K562 (cell line): Measurements from ENCODE around the gene RUNDC1. TPM values are rescaled to one million over a fixed set of nuclear protein-coding genes. Genes with fewer than 3 reads are reported as not detected.

ENCODE experiments used
- BHLHE40 ChIP-seq: IDR thresholded peaks from 2 replicates; pipeline ENCODE4 v1.6.1; 2011; ENCODE audit warnings: low read length, improper control_type of control experiment
- MAZ ChIP-seq, 2 experiments: fragments of 450-650 bp in 1 of 2; sonication (generic) in 1 of 2; formaldehyde crosslinking; IDR thresholded peaks in 1 of 2; conservative IDR thresholded peaks in 1 of 2; 2 replicates each; pipeline versions ENCODE4 v1.4.0 to v1.5.0; 2020; ENCODE audit warnings: mild to moderate bottlenecking in 1 of 2, missing genetic modification reagents in 1 of 2
- MNT ChIP-seq, 2 experiments: fragments of 450-650 bp; conservative IDR thresholded peaks; 2 replicates each; pipeline ENCODE4 v1.6.1; 2017; ENCODE audit warnings: mild to moderate bottlenecking in 2 of 2, moderate library complexity in 2 of 2
- NR2C1 ChIP-seq, 2 experiments: fragments of 450-650 bp; IDR thresholded peaks; 2 replicates each; pipeline ENCODE4 v1.6.1; 2017; ENCODE audit warnings: mild to moderate bottlenecking in 2 of 2, antibody characterized with exemption in 1 of 2, inconsistent platforms in 1 of 2, missing compliant biosample characterization in 1 of 2, missing genetic modification characterization in 1 of 2
- NR2F6 ChIP-seq: fragments of 450-650 bp; formaldehyde crosslinking; IDR thresholded peaks from 2 replicates; pipeline ENCODE4 v1.4.0; 2020; ENCODE audit warnings: mild to moderate bottlenecking
- RBBP5 ChIP-seq: fragments of 200-600 bp; sonication (generic); IDR thresholded peaks from 2 replicates; pipeline ENCODE4 v1.6.1; 2012; ENCODE audit warnings: borderline replicate concordance, mild to moderate bottlenecking, low read length, control low read depth, inconsistent platforms; ENCODE audit not compliant: insufficient read depth, poor library complexity, severe bottlenecking
- RBFOX2 ChIP-seq: fragments of 200-400 bp; formaldehyde crosslinking; IDR thresholded peaks from 2 replicates; pipeline ENCODE4 v1.6.1; 2017; ENCODE audit warnings: low read depth, mild to moderate bottlenecking, low read length, moderate library complexity
- SOX6 ChIP-seq: fragments of 450-650 bp; IDR thresholded peaks from 2 replicates; pipeline ENCODE4 v1.6.1; 2014; ENCODE audit warnings: mild to moderate bottlenecking
- TARDBP ChIP-seq: fragments of 450-650 bp; IDR thresholded peaks from 2 replicates; pipeline ENCODE4 v1.6.1; 2016
- polyA plus RNA-seq, 8 experiments: library from polyadenylated mRNA; depleted of rRNA in 4 of 8; stranded (reverse) in 5 of 8; unstranded in 3 of 8; fragments of >200 nt; fragmentation: Nextera tagmentation in 2 of 8; fragmentation: Illumina TruSeq in 1 of 8; extraction: Ambion mirVana in 2 of 8; extraction: Trizol in 1 of 8; gene quantifications; 2 replicates each; pipeline versions ENCODE4 v1.2.1 to v1.2.3, GENCODE V29; 2011 to 2014; ENCODE audit warnings: inconsistent platforms in 1 of 8, missing spikeins in 1 of 8
- total RNA-seq, 7 experiments: library from RNA; depleted of rRNA in 6 of 7; stranded (reverse); fragments of >200 nt in 6 of 7; fragmentation: Illumina TruSeq in 2 of 7; extraction: Trizol in 2 of 7; gene quantifications; 2 replicates each; pipeline versions ENCODE4 v1.2.1 to v1.2.3, GENCODE V29; 2011 to 2021; ENCODE audit warnings: low replicate concordance in 1 of 7
- TF ChIP-seq, protein P1 (sequence below), 2 experiments: fragments of 450-650 bp; IDR thresholded peaks; 2 replicates each; pipeline ENCODE4 v1.6.1; 2016; ENCODE audit warnings: mild to moderate bottlenecking in 2 of 2, borderline replicate concordance in 1 of 2, low read depth in 1 of 2, moderate library complexity in 1 of 2
- TF ChIP-seq, protein P2 (sequence below): fragments of 450-650 bp; formaldehyde crosslinking; IDR thresholded peaks from 2 replicates; pipeline ENCODE4 v1.4.0; 2020; ENCODE audit warnings: mild to moderate bottlenecking, moderate library complexity
- TF ChIP-seq, protein P3 (sequence below): fragments of 250-450 bp; sonication (Bioruptor Pico); IDR thresholded peaks from 2 replicates; pipeline ENCODE4 v1.4.0; 2020; ENCODE audit warnings: borderline replicate concordance

RUNDC1 gene
- total and polyA plus RNA-seq, 9 of the 15 experiments (the other 6 are each of a cell fraction or from before 2014, with no cell fraction given): 3.4 to 12.6 (median 9.4) TPM

GRCh38 chr17:43006639-43007551 is 26.5 kb downstream of the RUNDC1 start, which contains the start of gene IFI35 (continued):
- TF ChIP-seq MNT (conservative IDR thresholded peaks at IDR 0.05): peak in 1 of 2 experiments; percentile 61; a peak in 2 of 4 replicates
- TF ChIP-seq BHLHE40: peak; percentile 84
- TF ChIP-seq, protein P1, sequence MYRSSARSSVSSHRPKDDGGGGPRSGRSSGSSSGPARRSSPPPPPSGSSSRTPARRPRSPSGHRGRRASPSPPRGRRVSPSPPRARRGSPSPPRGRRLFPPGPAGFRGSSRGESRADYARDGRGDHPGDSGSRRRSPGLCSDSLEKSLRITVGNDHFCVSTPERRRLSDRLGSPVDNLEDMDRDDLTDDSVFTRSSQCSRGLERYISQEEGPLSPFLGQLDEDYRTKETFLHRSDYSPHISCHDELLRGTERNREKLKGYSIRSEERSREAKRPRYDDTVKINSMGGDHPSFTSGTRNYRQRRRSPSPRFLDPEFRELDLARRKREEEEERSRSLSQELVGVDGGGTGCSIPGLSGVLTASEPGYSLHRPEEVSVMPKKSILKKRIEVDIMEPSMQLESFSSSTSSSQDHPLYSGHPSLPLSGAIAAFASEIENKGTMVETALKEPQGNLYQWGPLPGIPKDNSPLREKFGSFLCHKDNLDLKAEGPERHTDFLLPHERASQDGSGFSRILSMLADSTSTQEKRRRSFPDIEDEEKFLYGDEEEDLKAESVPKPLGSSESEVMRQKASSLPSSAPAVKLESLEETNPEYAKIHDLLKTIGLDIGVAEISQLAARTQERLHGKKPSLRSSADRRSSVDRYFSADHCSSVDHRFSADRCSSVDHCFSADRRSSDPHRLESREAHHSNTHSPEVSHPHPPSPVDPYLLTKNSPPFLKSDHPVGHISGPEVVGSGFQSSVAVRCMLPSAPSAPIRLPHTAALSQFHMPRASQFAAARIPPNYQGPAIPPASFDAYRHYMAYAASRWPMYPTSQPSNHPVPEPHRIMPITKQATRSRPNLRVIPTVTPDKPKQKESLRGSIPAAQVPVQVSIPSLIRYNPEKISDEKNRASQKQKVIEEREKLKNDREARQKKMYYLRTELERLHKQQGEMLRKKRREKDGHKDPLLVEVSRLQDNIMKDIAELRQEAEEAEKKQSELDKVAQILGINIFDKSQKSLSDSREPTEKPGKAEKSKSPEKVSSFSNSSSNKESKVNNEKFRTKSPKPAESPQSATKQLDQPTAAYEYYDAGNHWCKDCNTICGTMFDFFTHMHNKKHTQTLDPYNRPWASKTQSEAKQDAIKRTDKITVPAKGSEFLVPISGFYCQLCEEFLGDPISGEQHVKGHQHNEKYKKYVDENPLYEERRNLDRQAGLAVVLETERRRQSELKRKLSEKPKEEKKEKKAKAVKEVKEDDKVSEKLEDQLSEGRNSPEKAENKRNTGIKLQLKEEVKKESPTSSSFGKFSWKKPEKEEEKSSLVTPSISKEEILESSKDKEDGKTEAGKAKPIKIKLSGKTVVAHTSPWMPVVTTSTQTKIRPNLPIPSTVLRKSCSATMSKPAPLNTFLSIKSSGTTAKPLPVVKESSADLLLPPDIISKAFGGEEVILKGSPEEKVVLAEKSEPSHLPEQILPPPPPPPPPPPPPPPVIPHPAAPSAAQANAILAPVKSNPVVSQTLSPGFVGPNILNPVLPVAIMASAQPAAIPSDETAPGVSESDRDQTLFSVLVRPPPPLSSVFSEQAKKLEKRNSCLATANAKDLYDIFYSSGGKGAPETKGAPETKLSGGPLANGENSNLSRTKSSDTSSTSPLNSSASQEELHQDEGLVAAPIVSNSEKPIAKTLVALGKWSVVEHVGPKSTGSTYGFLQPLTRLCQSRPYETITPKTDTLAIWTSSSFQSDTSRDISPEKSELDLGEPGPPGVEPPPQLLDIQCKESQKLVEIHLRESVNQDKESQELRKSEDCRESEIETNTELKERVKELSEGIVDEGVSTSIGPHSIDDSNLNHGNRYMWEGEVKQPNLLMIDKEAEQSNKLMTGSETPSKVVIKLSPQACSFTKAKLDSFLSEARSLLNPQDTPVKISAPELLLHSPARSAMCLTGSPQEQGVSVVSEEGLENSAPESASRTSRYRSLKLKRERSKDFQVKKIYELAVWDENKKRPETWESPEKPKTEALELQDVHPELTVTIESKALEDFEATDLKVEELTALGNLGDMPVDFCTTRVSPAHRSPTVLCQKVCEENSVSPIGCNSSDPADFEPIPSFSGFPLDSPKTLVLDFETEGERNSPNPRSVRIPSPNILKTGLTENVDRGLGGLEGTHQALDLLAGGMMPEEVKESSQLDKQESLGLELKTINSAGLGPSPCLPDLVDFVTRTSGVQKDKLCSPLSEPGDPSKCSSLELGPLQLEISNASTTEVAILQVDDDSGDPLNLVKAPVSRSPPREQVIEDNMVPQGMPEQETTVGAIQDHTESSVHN (IDR thresholded peaks at IDR 0.05; ENCODE audit: borderline replicate concordance in 1 of 2, low read depth in 1 of 2): peak in 1 of 2 experiments; percentile 51; a peak in 1 of 4 replicates
- no peak for TF ChIP-seq NR2F6 (CRISPR knock-in tag)
- TF ChIP-seq NR2C1 (IDR thresholded peaks at IDR 0.05): no peak
- TF ChIP-seq NR2C1 (tag; IDR thresholded peaks at IDR 0.05): no peak
- TF ChIP-seq MAZ (CRISPR knock-in tag; conservative IDR thresholded peaks at IDR 0.05 in 1 of 2, IDR thresholded peaks at IDR 0.05 in 1 of 2): peak in 1 of 2 experiments; percentile 77; a peak in 2 of 4 replicates
- TF ChIP-seq RBFOX2: peak; percentile 69
- TF ChIP-seq, protein P2, sequence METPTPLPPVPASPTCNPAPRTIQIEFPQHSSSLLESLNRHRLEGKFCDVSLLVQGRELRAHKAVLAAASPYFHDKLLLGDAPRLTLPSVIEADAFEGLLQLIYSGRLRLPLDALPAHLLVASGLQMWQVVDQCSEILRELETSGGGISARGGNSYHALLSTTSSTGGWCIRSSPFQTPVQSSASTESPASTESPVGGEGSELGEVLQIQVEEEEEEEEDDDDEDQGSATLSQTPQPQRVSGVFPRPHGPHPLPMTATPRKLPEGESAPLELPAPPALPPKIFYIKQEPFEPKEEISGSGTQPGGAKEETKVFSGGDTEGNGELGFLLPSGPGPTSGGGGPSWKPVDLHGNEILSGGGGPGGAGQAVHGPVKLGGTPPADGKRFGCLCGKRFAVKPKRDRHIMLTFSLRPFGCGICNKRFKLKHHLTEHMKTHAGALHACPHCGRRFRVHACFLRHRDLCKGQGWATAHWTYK (CRISPR knock-in tag): 0 out of 2 replicates have a peak, but pooled peaks have one; percentile 16
- TF ChIP-seq TARDBP: 0 out of 2 replicates have a peak, but pooled peaks have one; percentile 35
- TF ChIP-seq, protein P3, sequence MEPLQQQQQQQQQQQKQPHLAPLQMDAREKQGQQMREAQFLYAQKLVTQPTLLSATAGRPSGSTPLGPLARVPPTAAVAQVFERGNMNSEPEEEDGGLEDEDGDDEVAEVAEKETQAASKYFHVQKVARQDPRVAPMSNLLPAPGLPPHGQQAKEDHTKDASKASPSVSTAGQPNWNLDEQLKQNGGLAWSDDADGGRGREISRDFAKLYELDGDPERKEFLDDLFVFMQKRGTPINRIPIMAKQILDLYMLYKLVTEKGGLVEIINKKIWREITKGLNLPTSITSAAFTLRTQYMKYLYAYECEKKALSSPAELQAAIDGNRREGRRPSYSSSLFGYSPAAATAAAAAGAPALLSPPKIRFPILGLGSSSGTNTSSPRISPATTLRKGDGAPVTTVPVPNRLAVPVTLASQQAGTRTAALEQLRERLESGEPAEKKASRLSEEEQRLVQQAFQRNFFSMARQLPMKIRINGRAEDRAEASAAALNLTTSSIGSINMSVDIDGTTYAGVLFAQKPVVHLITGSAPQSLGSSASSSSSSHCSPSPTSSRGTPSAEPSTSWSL (CRISPR knock-in tag): no peak
- peak; percentile 48 for TF ChIP-seq RBBP5
- TF ChIP-seq SOX6: 0 out of 2 replicates have a peak, but pooled peaks have one; percentile 52
